Ovary (tissue), 3 donors: Measurements from ENCODE around the gene TOP1.

ENCODE experiments used
- CTCF ChIP-seq, 3 donors: fragments of 450-650 bp in 2 of 3; fragments of 200-600 bp in 1 of 3; IDR thresholded peaks; one replicate each; pipeline versions ENCODE4 v1.5.1 to v1.8.0; 2016 to 2022; ENCODE audit warnings: antibody characterized with exemption in 3 of 3, mild to moderate bottlenecking in 1 of 3
- EP300 ChIP-seq: sonication (generic); formaldehyde crosslinking; IDR thresholded peaks from one replicate; pipeline ENCODE4 v1.6.1; 2017; ENCODE audit warnings: antibody characterized with exemption
- POLR2A ChIP-seq: fragments of 450-650 bp; IDR thresholded peaks from one replicate; pipeline ENCODE4 v1.6.1; 2017; ENCODE audit warnings: antibody characterized with exemption, mild to moderate bottlenecking, moderate library complexity
- donor health status: DM: no; HTN: no; CAD: no.

DNA sequence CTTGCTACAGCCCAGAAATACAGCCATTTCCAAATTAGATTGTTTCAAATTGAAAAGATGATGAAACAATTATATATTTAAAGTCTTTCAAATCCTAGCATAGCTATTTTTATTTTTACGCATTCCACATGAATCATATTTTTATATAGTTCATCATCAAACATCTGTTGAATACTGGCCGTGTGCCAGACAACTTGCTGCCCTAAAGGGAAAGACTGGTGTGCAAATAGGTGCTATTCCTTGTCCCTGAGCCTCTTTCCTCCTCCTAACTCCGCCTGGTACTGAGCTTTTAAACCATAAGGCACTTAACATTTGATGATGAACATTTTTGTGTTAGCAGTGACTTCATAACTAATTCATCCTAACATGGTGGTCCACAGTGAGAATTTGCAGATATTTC lies 90.0 kb downstream of the TOP1 start:
- TF ChIP-seq EP300 (no peak), POLR2A (no peak), CTCF (IDR thresholded peaks at IDR 0.05) (no peak)
